Stimulated activated CD8-positive, alpha-beta memory T cell treated with anti-CD3 and anti-CD28 coated beads, Interleukin-12 subunit alpha, Interleukin-12 subunit beta, amount 100 ng/mL, for 24 hours (primary cell): Measurements from ENCODE around the gene ACVRL1.
A peak's percentile ranks its signal among the peaks of the same experiment; 100 is the strongest.

Experiments
- DNase-seq: peaks from one replicate; pipeline ENCODE4 v3.0.0-alpha.2; 2020; ENCODE audit errors: extremely low read depth

The ACVRL1 gene

GRCh38 chr12:51915951-51916350 is 8.6 kb downstream of the ACVRL1 start:
- no peak for DNase-seq

DNA sequence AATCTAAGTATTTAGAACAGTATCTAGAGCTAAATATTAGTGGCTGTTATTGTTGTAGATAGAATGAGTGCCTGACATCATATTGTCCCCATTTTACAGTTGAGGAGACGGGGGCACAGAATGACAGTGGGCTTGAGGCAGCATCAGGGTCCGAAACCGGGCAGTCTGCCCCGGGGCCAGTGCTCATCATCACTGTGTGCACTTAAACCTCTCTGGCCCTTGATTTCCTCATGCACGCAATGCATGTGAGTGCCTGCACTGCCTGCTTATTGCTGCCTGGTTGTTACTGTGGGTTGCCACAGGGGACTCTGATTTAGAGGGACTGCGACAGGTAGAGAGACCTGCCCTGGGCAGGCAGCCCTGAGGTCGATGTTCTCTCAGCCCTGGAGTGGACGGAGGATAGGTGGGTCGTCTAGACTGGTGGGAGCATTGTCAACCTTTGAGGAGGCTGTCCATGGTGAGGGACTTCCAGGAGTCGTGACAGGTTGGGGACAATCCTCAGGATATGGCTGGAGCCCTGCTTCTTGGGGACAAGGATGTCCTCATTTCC is 9.8 kb downstream of the ACVRL1 start:
- DNase-seq: no peak

- no peak for DNase-seq
Observed at GRCh38 chr12:51917746-51918453, 10.6 kb downstream of the ACVRL1 start.

- DNase-seq: no peak
Observed at GRCh38 chr12:51920046-51920445, 12.7 kb downstream of the ACVRL1 start.

DNA sequence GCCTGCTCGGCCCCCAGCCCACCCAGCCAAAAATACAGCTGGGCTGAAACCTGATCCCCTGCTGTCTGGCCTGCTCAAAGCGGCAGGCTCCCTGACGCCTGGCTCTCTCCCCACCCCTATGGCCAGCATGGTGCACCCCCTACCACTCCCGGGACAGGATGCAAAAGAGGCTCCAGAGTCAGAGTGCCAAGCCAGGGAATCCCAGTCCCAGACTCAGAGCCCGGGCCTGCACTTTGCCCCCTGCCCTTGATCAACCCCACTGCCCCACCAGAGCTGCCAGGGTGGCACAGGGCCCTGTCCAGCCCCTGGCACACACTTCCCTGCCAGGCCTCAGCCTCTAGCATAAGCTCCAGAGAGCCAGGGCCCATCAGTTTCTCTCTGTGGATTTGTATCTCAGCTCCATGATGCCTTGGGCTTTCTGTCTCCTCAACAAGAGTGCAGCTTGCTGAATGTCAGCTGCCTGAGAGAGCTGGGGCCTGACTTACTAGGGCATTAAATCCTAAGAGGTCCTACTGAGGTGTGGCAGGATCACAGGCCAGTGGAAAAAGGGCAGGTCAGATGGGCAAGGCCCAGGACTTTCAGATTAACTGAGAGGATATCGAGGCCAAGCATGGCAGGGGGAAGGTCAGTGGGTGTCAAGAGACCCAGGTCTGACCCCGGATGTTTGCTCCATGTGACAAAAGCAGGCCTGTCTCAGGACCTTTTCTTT is 13.9 kb downstream of the ACVRL1 start:
- DNase-seq: no peak

DNA sequence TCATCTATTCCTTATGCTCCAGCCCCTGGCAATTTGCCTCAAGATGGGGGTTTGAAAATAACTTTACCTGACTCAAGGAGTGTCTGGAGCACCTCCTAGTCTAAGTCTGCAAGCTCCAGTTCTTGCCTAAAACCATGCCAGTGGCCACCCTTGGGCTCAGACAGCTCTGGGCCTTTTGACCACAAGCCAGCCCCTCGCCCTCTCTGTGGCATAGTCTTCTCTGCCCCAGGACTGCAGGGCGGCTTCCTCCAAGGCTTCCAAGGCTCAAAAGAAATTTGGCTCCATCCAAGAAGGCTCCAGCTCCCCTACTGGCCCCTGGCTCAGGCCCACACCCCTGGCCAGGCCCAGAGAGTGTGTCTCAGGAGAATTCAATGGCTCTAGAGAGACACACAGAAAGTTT is 14.8 kb downstream of the ACVRL1 start:
- DNase-seq: no peak

- DNase-seq: no peak
Observed at GRCh38 chr12:51922762-51923505, 15.6 kb downstream of the ACVRL1 start.

DNA sequence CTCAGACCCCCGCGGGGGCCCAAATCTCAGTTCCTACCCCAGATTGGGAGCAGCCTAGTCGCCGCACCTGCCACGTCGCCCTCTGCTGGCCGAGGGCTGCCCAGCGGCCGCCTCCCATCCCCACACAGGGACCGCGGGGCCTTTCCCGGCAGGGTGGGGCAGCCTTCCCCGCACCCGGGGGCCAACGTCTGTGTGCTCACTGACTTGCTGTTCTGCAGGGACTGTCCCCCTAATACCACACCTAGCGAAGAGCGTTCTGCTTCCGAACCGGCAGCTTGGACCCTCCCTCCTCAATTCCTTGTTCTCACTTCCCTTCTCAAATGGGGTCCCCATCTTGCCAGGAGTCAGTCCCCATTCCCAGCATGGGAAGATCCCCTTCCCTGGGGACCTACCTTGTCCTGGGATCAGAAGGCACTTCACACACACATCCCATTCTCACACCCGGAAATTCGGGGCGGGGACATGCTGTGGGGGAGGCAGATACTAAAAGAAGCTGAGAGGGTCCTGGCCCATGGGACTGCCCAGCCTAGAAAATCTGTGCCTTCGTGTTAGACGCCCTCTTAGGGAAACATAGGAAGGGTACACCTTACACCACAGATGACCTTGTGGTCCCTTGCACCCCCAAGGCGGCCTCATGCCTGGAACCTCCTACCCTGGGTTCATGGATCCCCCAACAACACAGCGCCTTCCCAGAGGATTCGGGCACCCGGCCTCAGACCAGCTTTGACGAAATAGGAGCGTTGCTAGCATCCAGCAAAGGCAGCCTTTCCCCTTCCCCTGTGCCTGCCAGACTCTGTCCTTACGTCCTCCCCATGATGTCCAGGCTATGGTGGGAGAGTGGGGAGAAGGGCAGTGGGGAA is 16.4 kb downstream of the ACVRL1 start:
- peak; percentile 22 for DNase-seq

DNA sequence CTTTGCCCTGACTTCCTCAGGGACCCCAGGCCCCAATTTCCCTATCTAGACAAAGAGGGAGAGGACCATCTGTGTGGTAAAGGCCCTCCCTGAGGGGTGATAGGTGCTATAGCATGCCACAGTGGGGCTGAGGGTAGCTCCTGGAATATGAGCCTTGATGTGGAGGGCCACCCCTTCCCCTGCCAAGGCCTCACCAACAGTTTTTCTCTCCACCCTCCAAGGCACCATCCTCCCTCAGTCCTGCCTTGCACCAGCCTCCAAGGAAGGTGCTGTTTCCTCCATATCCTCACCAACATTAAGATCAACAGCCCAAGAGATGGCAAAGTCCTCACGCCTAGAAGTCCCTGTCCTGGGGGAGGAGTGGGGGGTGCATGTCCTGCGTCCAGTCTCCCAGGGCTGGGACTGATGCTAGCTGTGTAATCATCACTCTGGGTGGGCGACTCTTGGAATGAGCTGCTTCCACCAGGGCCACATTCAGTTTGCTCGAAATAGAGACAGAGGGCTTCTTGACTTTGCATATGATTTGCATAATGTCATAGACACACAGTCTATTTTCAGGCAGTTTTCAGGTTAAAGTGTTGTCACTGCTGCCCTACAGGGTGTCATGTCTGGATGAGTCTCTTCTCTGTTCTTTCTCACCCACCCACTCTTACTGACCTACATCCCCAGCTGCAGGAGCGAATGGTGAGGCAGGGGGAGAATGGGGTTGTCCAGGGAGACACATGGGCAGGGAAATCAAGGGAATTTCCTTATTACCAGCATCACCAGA is 17.4 kb downstream of the ACVRL1 start:
- no peak for DNase-seq

DNA sequence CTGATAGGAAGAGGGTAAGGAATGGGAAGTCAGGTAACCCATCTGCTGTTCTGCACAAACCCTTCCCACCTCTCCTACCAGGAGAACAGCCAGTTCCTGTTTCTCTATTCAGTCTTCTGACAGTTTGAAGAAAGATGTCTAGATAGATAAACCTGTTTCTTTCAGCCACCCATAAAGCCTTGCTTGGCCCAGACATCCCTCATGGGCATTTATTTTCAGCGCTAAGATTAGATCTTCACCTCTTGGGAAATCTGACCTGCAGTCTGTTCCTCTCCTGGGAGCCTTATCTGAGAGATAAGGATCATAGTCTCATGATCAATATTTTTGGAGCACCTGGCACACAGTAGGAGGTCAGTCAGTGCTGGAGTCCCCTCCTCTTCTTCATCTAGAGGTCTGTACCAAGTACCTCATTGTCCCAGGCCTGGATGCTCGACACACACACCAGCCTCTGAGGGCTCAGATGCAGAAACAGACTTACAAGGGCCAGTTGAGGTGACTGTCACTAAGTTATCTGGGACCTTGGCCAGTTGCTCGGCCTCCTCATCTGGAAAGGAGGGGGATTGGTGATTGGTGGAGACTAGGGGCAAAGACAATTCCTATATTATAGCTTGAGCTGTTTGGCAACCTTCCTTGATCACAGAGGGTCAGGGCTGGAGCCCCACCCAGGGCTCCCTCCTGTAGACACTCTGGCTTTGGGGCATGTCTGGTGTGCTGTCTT is 18.2 kb downstream of the ACVRL1 start:
- no peak for DNase-seq

DNA sequence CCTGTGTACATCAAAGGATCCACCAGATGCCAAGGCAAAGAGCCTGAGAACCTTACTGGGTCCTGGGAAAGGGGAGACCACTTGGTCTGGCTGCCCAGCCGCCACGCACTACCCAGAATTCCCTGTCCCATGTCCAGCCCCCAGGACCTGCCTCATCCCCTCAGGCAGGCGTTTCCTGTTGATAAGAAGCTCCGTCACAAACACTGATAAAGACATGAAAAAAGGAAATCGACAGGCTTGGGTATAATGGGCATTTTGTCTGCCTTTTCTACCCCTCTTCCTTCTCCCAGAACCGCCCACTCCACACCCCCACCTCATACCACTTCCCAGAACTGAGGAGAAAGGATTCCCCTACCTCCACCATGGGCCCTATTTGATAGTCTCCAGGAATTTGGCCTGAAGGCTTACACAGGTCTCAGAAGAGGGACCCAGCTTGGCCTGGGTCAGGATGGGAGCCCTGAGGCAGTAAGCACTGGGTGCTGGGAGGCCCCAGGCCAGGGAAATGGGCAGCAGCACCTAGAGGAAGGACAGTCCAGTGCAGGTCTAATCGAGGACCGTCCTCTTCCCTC is 18.8 kb downstream of the ACVRL1 start:
- DNase-seq: no peak

DNA sequence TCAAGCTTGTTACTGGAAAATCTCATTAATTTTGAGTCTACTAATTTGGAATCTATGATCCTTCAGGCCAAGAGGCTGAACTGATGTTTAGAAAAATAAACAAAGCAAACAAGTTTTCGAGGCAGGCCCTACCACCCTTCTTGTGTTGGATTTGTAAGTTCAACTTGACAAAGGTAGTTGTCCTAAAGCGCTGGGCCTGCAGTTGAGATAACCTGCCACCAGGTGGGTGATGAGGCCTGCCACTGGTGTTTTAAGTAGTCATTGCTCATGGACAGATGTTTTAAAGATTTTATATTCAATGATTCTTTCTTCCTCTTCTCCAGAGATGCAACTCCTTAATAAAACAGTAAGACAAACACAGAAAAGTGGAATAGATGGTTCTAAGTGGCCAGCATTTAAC is 19.4 kb downstream of the ACVRL1 start:
- DNase-seq: no peak

DNA sequence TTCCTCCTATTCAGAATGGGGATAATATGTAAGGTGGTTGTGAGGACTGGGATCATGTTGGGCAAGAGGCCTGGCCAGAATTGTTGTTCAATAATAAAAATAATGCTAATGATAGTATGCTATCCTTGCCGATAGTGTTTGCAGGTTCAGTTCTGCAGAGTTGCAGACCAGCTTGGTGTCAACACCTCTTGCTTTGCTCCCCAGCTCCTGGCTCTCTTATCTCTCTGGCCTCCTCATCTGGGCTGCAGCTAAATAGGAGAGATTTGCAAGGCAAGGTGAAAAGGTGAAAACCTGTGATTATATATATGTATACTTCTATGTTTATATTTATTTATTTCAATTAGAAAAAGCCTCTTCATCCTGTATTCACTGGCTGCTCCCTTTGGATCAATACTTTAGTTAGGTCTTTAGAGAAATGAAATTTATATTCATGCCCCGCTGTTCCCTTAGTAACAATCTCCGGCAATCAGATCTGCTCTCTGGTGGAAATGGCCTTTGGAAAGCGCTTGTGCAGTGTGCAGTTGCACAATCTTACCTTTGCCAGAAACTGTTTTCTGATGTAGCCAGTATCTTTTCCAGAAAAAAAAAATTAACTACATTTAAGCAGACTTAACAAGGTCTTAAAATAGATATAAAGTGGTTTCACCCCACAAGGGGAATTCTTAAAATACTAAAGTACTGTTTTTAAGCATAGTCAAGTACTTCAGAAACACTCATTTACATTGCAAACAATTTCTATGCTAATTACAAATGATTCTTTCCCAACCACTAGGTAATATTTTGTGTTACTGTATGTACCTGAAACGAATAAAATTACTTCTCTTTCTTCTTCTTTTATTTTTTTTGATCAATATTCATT is 25.1 kb downstream of the ACVRL1 start:
- DNase-seq: no peak

- no peak for DNase-seq
Observed at GRCh38 chr12:51934080-51934479, 26.8 kb downstream of the ACVRL1 start.

DNA sequence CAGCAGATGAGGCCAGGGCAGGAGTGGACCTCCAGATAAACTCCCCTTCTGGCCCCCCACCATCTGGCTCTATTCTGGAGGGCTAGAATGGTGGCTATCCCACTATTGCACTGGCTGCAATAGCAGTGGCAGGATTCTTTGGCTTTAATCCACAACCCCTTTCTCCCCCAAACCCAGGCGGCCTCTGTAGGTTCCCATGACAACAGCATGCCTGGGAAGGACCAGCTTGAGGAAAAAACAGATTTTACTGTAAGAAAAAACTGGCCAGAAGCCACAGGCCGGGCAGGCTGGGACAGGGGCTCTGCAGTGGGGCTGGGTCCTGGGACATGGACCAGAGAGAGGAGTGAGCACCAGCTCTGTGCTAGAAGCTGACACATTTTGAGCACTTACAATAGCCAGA is 30.6 kb downstream of the ACVRL1 start:
- DNase-seq: no peak

GRCh38 chr12:51938726-51939125 is 31.4 kb downstream of the ACVRL1 start:
- no peak for DNase-seq

DNA sequence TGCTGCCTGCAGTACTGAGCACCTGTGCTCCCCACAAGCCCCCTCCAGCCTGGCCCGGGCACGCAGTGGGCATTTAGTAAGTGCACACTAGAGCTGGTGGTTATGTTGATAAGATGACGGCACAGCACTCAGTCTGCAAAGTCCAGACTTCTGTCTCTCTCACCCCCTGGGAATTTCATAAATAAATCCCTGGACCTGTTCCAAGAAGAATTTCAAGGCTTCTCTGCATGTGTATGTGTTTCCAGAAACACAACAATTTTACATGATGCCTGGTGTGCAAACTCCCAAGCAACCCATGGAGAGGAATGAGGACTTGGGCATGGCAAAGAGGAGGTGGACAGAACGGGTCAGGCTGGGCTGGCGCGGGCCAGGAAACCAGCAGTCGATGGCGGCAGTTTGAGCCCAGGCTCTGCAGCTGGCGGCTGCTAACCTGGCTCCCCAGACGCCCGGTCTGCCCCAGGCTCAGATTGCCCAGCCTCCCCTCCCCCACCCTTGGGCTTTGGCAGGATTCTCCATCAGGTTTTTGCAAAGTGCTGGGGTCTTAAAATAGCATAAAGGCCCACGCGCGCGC is 33.8 kb downstream of the ACVRL1 start:
- no peak for DNase-seq

DNA sequence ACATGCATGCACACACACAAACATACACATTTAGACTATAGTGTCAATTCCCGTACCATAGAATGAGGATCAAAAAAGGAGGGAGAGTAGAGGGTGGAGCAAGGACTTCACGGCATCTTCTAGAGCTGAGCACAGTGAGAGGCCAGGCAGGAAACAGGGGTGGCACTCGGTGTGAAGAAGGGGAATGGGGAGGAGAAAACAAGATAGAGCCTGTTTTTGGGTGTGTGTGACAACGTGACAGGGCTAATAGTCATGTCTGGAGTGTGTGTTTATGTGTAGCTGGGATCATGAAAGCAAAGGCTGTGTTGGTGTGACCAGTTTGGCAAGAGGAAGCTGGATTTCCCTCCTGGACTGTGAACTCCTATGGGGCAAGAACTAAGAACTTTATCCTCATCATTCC is 34.3 kb downstream of the ACVRL1 start:
- DNase-seq: no peak

GRCh38 chr12:51942056-51942455 is 34.8 kb downstream of the ACVRL1 start:
- DNase-seq: no peak
